SK-N-SH (cell line): ENCODE results near the gene RPE. TPM values are rescaled to one million over a fixed set of nuclear protein-coding genes. Genes with fewer than 3 reads are reported as not detected.

Source experiments
- CTCF ChIA-PET: fragments of 300-600, 350-600 bp; formaldehyde crosslinking; extraction: SDS; loops from one replicate; lab custom pipeline; 2021; lab: Yijun Ruan, JAX
- POLR2A ChIA-PET: fragments of 350-600 bp; sonication (Branson Sonifier 250); formaldehyde crosslinking; extraction: SDS; loops from one replicate; lab custom pipeline; 2020; ENCODE audit warnings: antibody characterized with exemption, inconsistent platforms; lab: Yijun Ruan, JAX
- DNase-seq: peaks from one replicate; pipeline ENCODE4 v3.0.0; 2012
- H2AFZ ChIP-seq: fragments of 200-600 bp; sonication (generic); 2 replicates; pipeline ENCODE4 v1.8.1; 2016; ENCODE audit warnings: antibody characterized with exemption, mild to moderate bottlenecking, low read depth
- H3F3A ChIP-seq: fragments of 200-600 bp; sonication (generic); replicated peaks from 2 replicates; pipeline ENCODE3; 2016; ENCODE audit warnings: antibody characterized with exemption, mild to moderate bottlenecking; ENCODE audit not compliant: insufficient read depth
- H3K27ac ChIP-seq, 2 experiments: fragments of 200-500 bp in 1 of 2; fragments of 200-600 bp in 1 of 2; sonication (Bioruptor generic) in 1 of 2; sonication (generic), shearing (Covaris generic) in 1 of 2; 2 replicates each; pipeline versions ENCODE4 v1.5.1 to v1.6.1; 2014 to 2016; ENCODE audit warnings: low read depth in 2 of 2, inconsistent platforms in 1 of 2, low read length in 1 of 2, mild to moderate bottlenecking in 1 of 2, mixed read lengths in 1 of 2
- H3K27me3 ChIP-seq: fragments of 200-600 bp; sonication (generic), shearing (Covaris generic); 2 replicates; pipeline ENCODE4 v1.6.1; 2016; ENCODE audit warnings: mixed run types; ENCODE audit not compliant: insufficient read depth
- H3K36me3 ChIP-seq, 2 experiments: fragments of 200-500 bp in 1 of 2; fragments of 200-600 bp in 1 of 2; sonication (Bioruptor generic) in 1 of 2; sonication (generic) in 1 of 2; replicated peaks in 1 of 2; 2 replicates each; pipeline versions ENCODE3 to v1.5.1; 2014 to 2016; ENCODE audit warnings: low read length in 1 of 2, mild to moderate bottlenecking in 1 of 2; ENCODE audit not compliant: insufficient read depth in 2 of 2, control insufficient read depth in 1 of 2
- H3K4me1 ChIP-seq, 2 experiments: fragments of 200-500 bp in 1 of 2; fragments of 200-600 bp in 1 of 2; sonication (Bioruptor generic) in 1 of 2; sonication (generic), shearing (Covaris generic) in 1 of 2; 2 replicates each; pipeline versions ENCODE4 v1.5.1 to v1.6.1; 2014 to 2016; ENCODE audit warnings: low read depth in 1 of 2, low read length in 1 of 2, mixed run types in 1 of 2; ENCODE audit not compliant: insufficient read depth in 2 of 2, control insufficient read depth in 1 of 2
- H3K4me2 ChIP-seq: fragments of 200-600 bp; sonication (generic), shearing (Covaris generic); 2 replicates; pipeline ENCODE4 v1.6.1; 2017; ENCODE audit warnings: mixed run types
- H3K4me3 ChIP-seq, 2 experiments: fragments of 200-500 bp in 1 of 2; fragments of 200-600 bp in 1 of 2; sonication (Bioruptor generic) in 1 of 2; sonication (generic), shearing (Covaris generic) in 1 of 2; 2 replicates each; pipeline versions ENCODE4 v1.5.1 to v1.8.1; 2014 to 2016; ENCODE audit warnings: low read depth in 2 of 2, inconsistent platforms in 1 of 2, low read length in 1 of 2, mild to moderate bottlenecking in 1 of 2, mixed read lengths in 1 of 2, moderate library complexity in 1 of 2
- H3K79me2 ChIP-seq: fragments of 200-600 bp; sonication (generic); 2 replicates; pipeline ENCODE4 v1.8.1; 2017; ENCODE audit warnings: mild to moderate bottlenecking; ENCODE audit not compliant: insufficient read depth
- H3K9ac ChIP-seq: fragments of 200-600 bp; sonication (generic); 2 replicates; pipeline ENCODE4 v1.6.1; 2017; ENCODE audit warnings: mixed run types
- H3K9me2 ChIP-seq: fragments of 200-600 bp; sonication (generic); 2 replicates; pipeline ENCODE4 v1.6.1; 2017; ENCODE audit warnings: mixed run types
- H3K9me3 ChIP-seq: fragments of 200-600 bp; sonication (generic); 2 replicates; pipeline ENCODE4 v1.6.1; 2017; ENCODE audit warnings: mixed run types, mild to moderate bottlenecking, moderate library complexity
- H4K20me1 ChIP-seq: fragments of 200-600 bp; sonication (generic); 2 replicates; pipeline ENCODE4 v1.6.1; 2017; ENCODE audit warnings: mild to moderate bottlenecking, mixed run types; ENCODE audit not compliant: insufficient read depth
- ELF1 ChIP-seq: IDR thresholded peaks from 2 replicates; pipeline ENCODE4 v1.4.0; 2012
- EZH2phosphoT487 ChIP-seq: fragments of 200-600 bp; sonication (generic); IDR thresholded peaks from 2 replicates; pipeline ENCODE4 v1.6.1; 2017; ENCODE audit warnings: low read depth, mixed run types, mild to moderate bottlenecking, antibody characterized with exemption, moderate library complexity, borderline replicate concordance
- FOSL2 ChIP-seq: IDR thresholded peaks from 2 replicates; pipeline ENCODE4 v1.4.0; 2012; ENCODE audit warnings: low read depth, mild to moderate bottlenecking, moderate library complexity, borderline replicate concordance
- FOXJ3 ChIP-seq: sonication (generic); formaldehyde crosslinking; IDR thresholded peaks from 2 replicates; pipeline ENCODE4 v1.5.1; 2020; ENCODE audit warnings: mild to moderate bottlenecking, missing genetic modification reagents
- GABPA ChIP-seq: IDR thresholded peaks from 2 replicates; pipeline ENCODE4 v1.4.0; 2012; ENCODE audit warnings: low read depth, mild to moderate bottlenecking
- MAX ChIP-seq: IDR thresholded peaks from 2 replicates; pipeline ENCODE4 v1.4.0; 2012; ENCODE audit warnings: low read depth
- MEF2A ChIP-seq: IDR thresholded peaks from 2 replicates; pipeline ENCODE4 v1.4.0; 2012; ENCODE audit warnings: low read depth, borderline replicate concordance
- NRF1 ChIP-seq: IDR thresholded peaks from 2 replicates; pipeline ENCODE4 v1.6.1; 2012; ENCODE audit warnings: low read depth, mild to moderate bottlenecking, low read length
- RAD21 ChIP-seq: IDR thresholded peaks from 2 replicates; pipeline ENCODE4 v1.6.1; 2012; ENCODE audit warnings: mild to moderate bottlenecking, low read length
- RCOR1 ChIP-seq: fragments of 150-350 bp; IDR thresholded peaks from 2 replicates; pipeline ENCODE4 v1.6.1; 2017; ENCODE audit warnings: antibody characterized with exemption, low read length
- REST ChIP-seq: IDR thresholded peaks from 2 replicates; pipeline ENCODE4 v1.6.1; 2012; ENCODE audit warnings: mild to moderate bottlenecking, low read depth, low read length, moderate library complexity
- RFX5 ChIP-seq: IDR thresholded peaks from 2 replicates; pipeline ENCODE4 v1.6.1; 2012; ENCODE audit warnings: mild to moderate bottlenecking, improper control_type of control experiment, low read length
- RXRA ChIP-seq: IDR thresholded peaks from 2 replicates; pipeline ENCODE4 v1.4.0; 2012; ENCODE audit warnings: low read depth, mild to moderate bottlenecking, borderline replicate concordance
- SIN3A ChIP-seq: IDR thresholded peaks from 2 replicates; pipeline ENCODE4 v1.6.1; 2012; ENCODE audit warnings: low read depth, mild to moderate bottlenecking, low read length, moderate library complexity, borderline replicate concordance
- TAF1 ChIP-seq: IDR thresholded peaks from 2 replicates; pipeline ENCODE4 v1.6.1; 2012; ENCODE audit warnings: low read depth, mild to moderate bottlenecking, low read length, moderate library complexity, borderline replicate concordance
- USF1 ChIP-seq: IDR thresholded peaks from 2 replicates; pipeline ENCODE4 v1.4.0; 2012; ENCODE audit warnings: low read depth, borderline replicate concordance
- YY1 ChIP-seq: IDR thresholded peaks from 2 replicates; pipeline ENCODE4 v1.4.0; 2012; ENCODE audit warnings: low read depth, mild to moderate bottlenecking
- WGBS: methylation state at CpG from one replicate; pipeline ENCODE4 v1.1.6; 2017; ENCODE audit warnings: low lambda C conversion rate; 5-methylcytosine and 5-hydroxymethylcytosine counted together
- polyA plus RNA-seq, 3 experiments: library from polyadenylated mRNA; depleted of rRNA; stranded (reverse); fragments of >200 nt; gene quantifications; 2 replicates each; pipeline ENCODE4 v1.2.3, GENCODE V29; 2012
- TF ChIP-seq, protein P1 (sequence below): fragments of 150-350 bp; IDR thresholded peaks from 2 replicates; pipeline ENCODE4 v1.6.1; 2017; ENCODE audit warnings: antibody characterized with exemption, low read length, low read depth, borderline replicate concordance
- TF ChIP-seq, protein P2 (sequence below): IDR thresholded peaks from 2 replicates; pipeline ENCODE4; 2012

Gene RPE
- polyA plus RNA-seq, 1 of the 3 experiments (the other 2 are of a cell fraction): 62.9 TPM

DNA sequence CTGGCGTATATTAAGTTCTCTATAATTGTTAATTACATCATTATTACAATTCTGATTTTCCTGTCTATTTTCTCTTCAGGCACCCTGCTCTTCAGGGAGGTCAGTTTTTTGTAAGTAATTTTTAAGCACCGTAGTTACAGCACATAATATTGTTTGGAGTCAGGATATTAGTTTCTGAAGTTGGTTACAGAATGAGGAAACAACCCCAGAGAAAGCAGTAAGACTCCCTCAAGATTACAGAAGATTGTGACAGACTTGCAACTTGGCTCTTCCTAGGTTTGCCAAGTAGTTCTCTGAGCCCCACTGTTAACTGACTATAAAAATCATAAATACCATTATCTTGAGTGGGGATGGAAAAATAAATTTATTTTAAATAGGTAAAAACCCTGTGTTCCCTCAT, 921 bp downstream of the RPE start (continued):
- no peak for TF ChIP-seq YY1

DNA sequence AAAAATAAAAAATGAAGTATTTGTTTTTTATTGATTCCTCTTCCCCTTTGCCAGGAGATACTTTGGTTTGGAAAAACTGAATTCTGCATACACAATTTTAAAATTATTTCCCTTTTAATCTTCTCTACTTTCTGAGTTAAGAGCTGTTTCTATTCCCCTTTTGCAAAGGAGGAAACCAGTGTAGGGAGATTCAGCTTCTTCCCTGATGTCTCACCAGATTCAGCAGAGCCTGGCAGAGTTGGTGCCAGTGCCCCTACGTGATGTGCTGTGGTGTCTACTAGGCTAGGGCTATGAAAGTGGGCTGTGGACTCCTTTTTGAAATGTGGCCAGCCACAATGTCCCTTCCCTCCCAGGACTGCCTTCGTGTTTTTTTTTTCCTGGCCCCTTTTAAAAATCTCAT, 2.4 kb downstream of the RPE start:
- Histone ChIP-seq H3K4me1 (peaks cover 7 to 17% of the 10 kb centered on the region in 2 experiments), H3K9me2 (no peaks in the 10 kb centered on the region), H3F3A (peaks cover 3% of the 10 kb centered on the region), H3K27me3 (no peaks in the 10 kb centered on the region), H3K27ac (no peak overlapping the region), H3K9me3 (no peaks in the 10 kb centered on the region), H3K4me3 (no peak overlapping the region), H3K4me2 (peak overlapping the region; percentile 78; the same call in 1 of the 2 replicates), H3K9ac (no peak overlapping the region), H4K20me1 (peaks cover 45% of the 10 kb centered on the region), H2AFZ (no peak overlapping the region), H3K36me3 (peaks cover 20 to 38% of the 10 kb centered on the region in 2 experiments), H3K79me2 (peaks cover 75% of the 10 kb centered on the region)
- ChIA-PET POLR2A (interaction anchor here (1.2 kb wide), 1 partner anchor 425 kb away, joined by 3 read pairs; no protein-coding TSS in a partner anchor), CTCF (interaction anchor here (0.7 to 1.2 kb wide), 6 partner anchors 36 to 670 kb away, joined by 3 to 4 read pairs (median 3); no protein-coding TSS in a partner anchor)
- DNase-seq: no peak
- TF ChIP-seq TAF1 (no peak), GABPA (no peak), RFX5 (no peak), ELF1 (no peak), RAD21 (no peak), FOXJ3 (no peak), MEF2A (no peak)
- TF ChIP-seq, protein P1, sequence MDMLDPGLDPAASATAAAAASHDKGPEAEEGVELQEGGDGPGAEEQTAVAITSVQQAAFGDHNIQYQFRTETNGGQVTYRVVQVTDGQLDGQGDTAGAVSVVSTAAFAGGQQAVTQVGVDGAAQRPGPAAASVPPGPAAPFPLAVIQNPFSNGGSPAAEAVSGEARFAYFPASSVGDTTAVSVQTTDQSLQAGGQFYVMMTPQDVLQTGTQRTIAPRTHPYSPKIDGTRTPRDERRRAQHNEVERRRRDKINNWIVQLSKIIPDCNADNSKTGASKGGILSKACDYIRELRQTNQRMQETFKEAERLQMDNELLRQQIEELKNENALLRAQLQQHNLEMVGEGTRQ: no peak
- TF ChIP-seq, protein P2, sequence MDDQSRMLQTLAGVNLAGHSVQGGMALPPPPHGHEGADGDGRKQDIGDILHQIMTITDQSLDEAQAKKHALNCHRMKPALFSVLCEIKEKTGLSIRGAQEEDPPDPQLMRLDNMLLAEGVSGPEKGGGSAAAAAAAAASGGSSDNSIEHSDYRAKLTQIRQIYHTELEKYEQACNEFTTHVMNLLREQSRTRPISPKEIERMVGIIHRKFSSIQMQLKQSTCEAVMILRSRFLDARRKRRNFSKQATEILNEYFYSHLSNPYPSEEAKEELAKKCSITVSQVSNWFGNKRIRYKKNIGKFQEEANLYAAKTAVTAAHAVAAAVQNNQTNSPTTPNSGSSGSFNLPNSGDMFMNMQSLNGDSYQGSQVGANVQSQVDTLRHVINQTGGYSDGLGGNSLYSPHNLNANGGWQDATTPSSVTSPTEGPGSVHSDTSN: no peak
- 38% methylated on average over 2 of the region's 2 CpGs for WGBS

- no peaks in the 10 kb centered on the region for H3K27me3 ChIP-seq
- no peaks in the 10 kb centered on the region for H3K9me3 ChIP-seq
- peaks cover 30 to 49% of the 10 kb centered on the region in 2 experiments for H3K36me3 ChIP-seq
- H3K79me2 ChIP-seq: peaks cover 100% of the 10 kb centered on the region
- no peaks in the 10 kb centered on the region for H3K9me2 ChIP-seq
- H3K4me2 ChIP-seq: no peak overlapping the region
- H2AFZ ChIP-seq: no peak overlapping the region
- peaks cover 3% of the 10 kb centered on the region for H3F3A ChIP-seq
- no peak overlapping the region for H3K9ac ChIP-seq
- 88% methylated on average over 2 of the region's 2 CpGs for WGBS
- H3K4me3 ChIP-seq: no peak overlapping the region
- H4K20me1 ChIP-seq: peaks cover 61% of the 10 kb centered on the region
- POLR2A ChIA-PET: interaction anchor here (0.7 kb wide), 1 partner anchor 13 kb away, joined by 3 read pairs; no protein-coding TSS in a partner anchor
- CTCF ChIA-PET: no interaction called here
- DNase-seq: no peak
- H3K27ac ChIP-seq: no peak overlapping the region
- peaks cover 7 to 17% of the 10 kb centered on the region in 2 experiments for H3K4me1 ChIP-seq
- TF ChIP-seq EZH2phosphoT487 (no peak), RFX5 (no peak), RCOR1 (no peak), REST (no peak), FOSL2 (no peak), SIN3A (no peak), MAX (no peak), FOXJ3 (no peak), USF1 (no peak), NRF1 (no peak), RXRA (no peak)
- TF ChIP-seq, protein P1: no peak
Measured at GRCh38 chr2:210007895-210008294, 5.5 kb downstream of the RPE start.
